Kidney (tissue), 14 donors: ENCODE results near the gene CTNNA2. TPM values are rescaled to one million over a fixed set of nuclear protein-coding genes. Genes with fewer than 3 reads are reported as not detected.

Experiments
- DNase-seq, 5 donors: peaks; one replicate each; pipeline ENCODE4 v3.0.0-alpha.2; 2013 to 2020
- FAIRE-seq: peaks from 2 replicates; lab custom pipeline; 2012; peaks lifted over from hg19 to GRCh38; lab: Jason Lieb, UNC
- H3K27ac ChIP-seq, 2 donors: one replicate each; pipeline ENCODE4 v1.7.0; 2013; ENCODE audit warnings: low read depth in 2 of 2, low read length in 2 of 2, inconsistent platforms in 1 of 2
- H3K27me3 ChIP-seq: one replicate; pipeline ENCODE4 v1.7.1; 2013; ENCODE audit warnings: low read length, inconsistent platforms; ENCODE audit not compliant: control insufficient read depth, insufficient read depth
- H3K36me3 ChIP-seq, 3 donors: one replicate each; pipeline versions ENCODE4 v1.7.0 to v1.7.1; 2013; ENCODE audit warnings: low read length in 3 of 3, control low read depth in 1 of 3, inconsistent platforms in 1 of 3; ENCODE audit not compliant: insufficient read depth in 3 of 3, control insufficient read depth in 2 of 3
- H3K4me1 ChIP-seq, 3 donors: one replicate each; pipeline versions ENCODE4 v1.7.0 to v1.7.1; 2013; ENCODE audit warnings: low read length in 3 of 3, inconsistent platforms in 1 of 3, low read depth in 1 of 3; ENCODE audit not compliant: control insufficient read depth in 2 of 3, insufficient read depth in 2 of 3
- H3K4me3 ChIP-seq, 3 donors: one replicate each; pipeline versions ENCODE4 v1.7.0 to v1.8.1; 2013; ENCODE audit warnings: low read length in 3 of 3, control low read depth in 1 of 3, inconsistent platforms in 1 of 3
- H3K9ac ChIP-seq, 3 donors: one replicate each; pipeline versions ENCODE4 v1.7.0 to v1.7.1; 2013; ENCODE audit warnings: low read length in 3 of 3, control low read depth in 1 of 3, inconsistent platforms in 1 of 3
- H3K9me3 ChIP-seq, 3 donors: one replicate each; pipeline versions ENCODE4 v1.7.0 to v1.7.1; 2013; ENCODE audit warnings: low read length in 3 of 3, control low read depth in 1 of 3, inconsistent platforms in 1 of 3; ENCODE audit not compliant: control insufficient read depth in 2 of 3, insufficient read depth in 1 of 3
- intact Hi-C: fragments of 100-400 bp; cut with DNase I; formaldehyde crosslinking; loops from one replicate; pipeline ENCODE4 v1.11.1; 2022
- polyA plus RNA-seq: library from polyadenylated mRNA; stranded (reverse); fragments of 350-450 nt; fragmentation: Illumina TruSeq; extraction: RNeasy Lipid Tissue Mini Kit (QIAGEN cat#74804); gene quantifications from one replicate; pipeline ENCODE4 v1.2.3, GENCODE V29; 2014; ENCODE audit warnings: low read depth, low replicate concordance; ENCODE audit not compliant: insufficient read depth
- total RNA-seq: library from RNA; stranded (reverse); fragmentation: NEBNext Ultra II Directional; extraction: Animal tissue kit (Norgen Biotek cat#: 25700); gene quantifications from one replicate; pipeline ENCODE4 v1.2.1, GENCODE V29; 2021
- TF ChIP-seq, protein P1 (sequence below): IDR thresholded peaks from 3 replicates; pipeline ENCODE4 v1.5.1; 2012; ENCODE audit warnings: mild to moderate bottlenecking, moderate library complexity, borderline replicate concordance; ENCODE audit not compliant: insufficient read depth; ENCODE audit errors: extremely low read depth
- donor health status: control.
- donor health status: control.
- donor health status: control.
- donor health status: control.
- donor health status: control.
- donor health status: DM: yes; HTN: yes; CAD: no.
- donor health status: Normal renal cell carcinoma (clear cell type).

Gene CTNNA2
- total and polyA plus RNA-seq, 2 donors from 2014 or later, result 0.47 TPM; not detected in 1

- TF ChIP-seq, protein P1, sequence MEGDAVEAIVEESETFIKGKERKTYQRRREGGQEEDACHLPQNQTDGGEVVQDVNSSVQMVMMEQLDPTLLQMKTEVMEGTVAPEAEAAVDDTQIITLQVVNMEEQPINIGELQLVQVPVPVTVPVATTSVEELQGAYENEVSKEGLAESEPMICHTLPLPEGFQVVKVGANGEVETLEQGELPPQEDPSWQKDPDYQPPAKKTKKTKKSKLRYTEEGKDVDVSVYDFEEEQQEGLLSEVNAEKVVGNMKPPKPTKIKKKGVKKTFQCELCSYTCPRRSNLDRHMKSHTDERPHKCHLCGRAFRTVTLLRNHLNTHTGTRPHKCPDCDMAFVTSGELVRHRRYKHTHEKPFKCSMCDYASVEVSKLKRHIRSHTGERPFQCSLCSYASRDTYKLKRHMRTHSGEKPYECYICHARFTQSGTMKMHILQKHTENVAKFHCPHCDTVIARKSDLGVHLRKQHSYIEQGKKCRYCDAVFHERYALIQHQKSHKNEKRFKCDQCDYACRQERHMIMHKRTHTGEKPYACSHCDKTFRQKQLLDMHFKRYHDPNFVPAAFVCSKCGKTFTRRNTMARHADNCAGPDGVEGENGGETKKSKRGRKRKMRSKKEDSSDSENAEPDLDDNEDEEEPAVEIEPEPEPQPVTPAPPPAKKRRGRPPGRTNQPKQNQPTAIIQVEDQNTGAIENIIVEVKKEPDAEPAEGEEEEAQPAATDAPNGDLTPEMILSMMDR, result no peak
- Histone ChIP-seq H3K9ac (no peak overlapping the region), H3K36me3 (no peaks in the 10 kb centered on the region), H3K4me3 (no peak overlapping the region), H3K27ac (no peak overlapping the region), H3K27me3 (no peaks in the 10 kb centered on the region), H3K4me1 (no peaks in the 10 kb centered on the region), H3K9me3 (no peaks in the 10 kb centered on the region)
- DNase-seq (no peak), FAIRE-seq (no peak)
- intact Hi-C loops, result no loop called here
Measured at GRCh38 chr2:79945653-79946445, 433.0 kb downstream of the CTNNA2 start.

- intact Hi-C loops, result no loop called here
- TF ChIP-seq, protein P1, result no peak
- no peaks in the 10 kb centered on the region for H3K27me3 ChIP-seq
- FAIRE-seq (no peak), DNase-seq (no peak)
- H3K36me3 ChIP-seq, result no peaks in the 10 kb centered on the region
- H3K9ac ChIP-seq, result no peak overlapping the region
- H3K27ac ChIP-seq, result no peak overlapping the region
- H3K9me3 ChIP-seq, result no peaks in the 10 kb centered on the region
- no peaks in the 10 kb centered on the region for H3K4me1 ChIP-seq
- H3K4me3 ChIP-seq, result no peak overlapping the region
Measured at GRCh38 chr2:79947751-79948150, 434.9 kb downstream of the CTNNA2 start.

GRCh38 chr2:79950526-79950925 is 437.7 kb downstream of the CTNNA2 start:
- TF ChIP-seq, protein P1, result no peak
- no peaks in the 10 kb centered on the region for H3K4me1 ChIP-seq
- H3K4me3 ChIP-seq, result no peak overlapping the region
- no peak overlapping the region for H3K9ac ChIP-seq
- no peaks in the 10 kb centered on the region for H3K36me3 ChIP-seq
- H3K27me3 ChIP-seq, result no peaks in the 10 kb centered on the region
- H3K9me3 ChIP-seq, result no peaks in the 10 kb centered on the region
- FAIRE-seq (no peak), DNase-seq (no peak)
- no peak overlapping the region for H3K27ac ChIP-seq
- intact Hi-C loops, result no loop called here

DNA sequence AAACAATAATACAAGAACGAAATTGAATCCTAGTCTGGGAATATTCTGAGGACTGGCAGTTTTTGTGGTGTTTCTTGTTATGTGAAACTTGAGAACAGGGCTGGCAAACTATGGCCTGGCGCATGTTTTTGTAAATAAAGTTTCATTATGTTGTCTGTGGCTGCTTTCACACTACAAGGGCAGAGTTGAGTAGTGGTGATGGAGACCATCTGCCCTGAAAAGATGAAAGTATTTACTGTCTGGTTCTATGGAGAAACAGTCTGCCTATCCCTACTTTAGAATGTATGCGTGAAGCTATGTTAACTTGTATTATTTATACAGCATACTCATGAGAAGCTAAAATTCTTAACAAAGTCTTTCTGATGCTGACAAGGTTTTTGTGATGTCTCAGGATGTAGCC is 439.8 kb downstream of the CTNNA2 start:
- intact Hi-C loops, result no loop called here
- no peak for FAIRE-seq
- H3K9me3 ChIP-seq, result no peaks in the 10 kb centered on the region
- H3K27ac ChIP-seq, result no peak overlapping the region
- no peaks in the 10 kb centered on the region for H3K36me3 ChIP-seq
- no peaks in the 10 kb centered on the region for H3K27me3 ChIP-seq
- DNase-seq, result peak in 2 of 5 donors; percentile 33 to 43
- H3K4me3 ChIP-seq, result no peak overlapping the region
- TF ChIP-seq, protein P1, result no peak
- no peaks in the 10 kb centered on the region for H3K4me1 ChIP-seq
- no peak overlapping the region for H3K9ac ChIP-seq
